NK-92 treated with Interleukin-12 subunit alpha and Interleukin-12 subunit beta, amount 100 ng/mL, for 24 hours (cell line): ENCODE data around the gene ZBTB20.
"Not testable (repeated sequence)": the region's sequence is repeated elsewhere in the genome, so short reads cannot be mapped to it uniquely, and the experiment has no call there.

ENCODE experiments used
- DNase-seq: peaks from one replicate; lab custom pipeline; 2025; lab: John Stamatoyannopoulos, UW

Gene ZBTB20

GRCh38 chr3:114714957-114715460 lies 432.1 kb downstream of the ZBTB20 start:
- DNase-seq, result no peak

GRCh38 chr3:114714237-114714636 lies 432.9 kb downstream of the ZBTB20 start:
- no peak for DNase-seq

GRCh38 chr3:114712728-114713492 lies 434.2 kb downstream of the ZBTB20 start:
- no peak for DNase-seq

GRCh38 chr3:114711321-114711886 lies 435.7 kb downstream of the ZBTB20 start:
- no peak for DNase-seq

GRCh38 chr3:114709102-114709501 lies 438.0 kb downstream of the ZBTB20 start:
- no peak for DNase-seq

GRCh38 chr3:114707252-114707860 lies 439.7 kb downstream of the ZBTB20 start:
- no peak for DNase-seq

GRCh38 chr3:114706591-114707232 lies 440.4 kb downstream of the ZBTB20 start:
- no peak for DNase-seq

- DNase-seq, result no peak
Measured at GRCh38 chr3:114700637-114701234, 446.4 kb downstream of the ZBTB20 start.

- no peak for DNase-seq
Measured at GRCh38 chr3:114698146-114699105, 448.7 kb downstream of the ZBTB20 start.

GRCh38 chr3:114697401-114697800 lies 449.7 kb downstream of the ZBTB20 start:
- no peak for DNase-seq

- no peak for DNase-seq
Measured at GRCh38 chr3:114694251-114694650, 452.8 kb downstream of the ZBTB20 start.

GRCh38 chr3:114691871-114692270 lies 455.2 kb downstream of the ZBTB20 start:
- no peak for DNase-seq

- no peak for DNase-seq
Measured at GRCh38 chr3:114690911-114691310, 456.2 kb downstream of the ZBTB20 start.

- DNase-seq, result no peak
Measured at GRCh38 chr3:114687151-114687550, 459.9 kb downstream of the ZBTB20 start.

GRCh38 chr3:114686621-114687020 lies 460.5 kb downstream of the ZBTB20 start:
- DNase-seq, result no peak

- no peak for DNase-seq
Measured at GRCh38 chr3:114685161-114685560, 461.9 kb downstream of the ZBTB20 start.

GRCh38 chr3:114680299-114680698 lies 466.8 kb downstream of the ZBTB20 start:
- DNase-seq, result no peak

GRCh38 chr3:114679773-114680172 lies 467.3 kb downstream of the ZBTB20 start:
- not testable (repeated sequence) for DNase-seq

- no peak for DNase-seq
Measured at GRCh38 chr3:114675104-114675503, 472.0 kb downstream of the ZBTB20 start.

- DNase-seq, result no peak
Measured at GRCh38 chr3:114674036-114674435, 473.1 kb downstream of the ZBTB20 start.

- no peak for DNase-seq
Measured at GRCh38 chr3:114673481-114673880, 473.6 kb downstream of the ZBTB20 start.
